WTC11 (cell line): ENCODE results near the gene TRPV2. TPM values are rescaled to one million over a fixed set of nuclear protein-coding genes. Genes with fewer than 3 reads are reported as not detected.

Experiments used
- ATAC-seq: fragments of 200-7000 bp; cut with Tn5 transposase; 2 replicates; pipeline ENCODE4 v1.10.0; 2021; ENCODE audit warnings: mild to moderate bottlenecking, moderate library complexity
- CTCF ChIA-PET: fragments of 300-600 bp; sonication (Branson Sonifier 250); formaldehyde crosslinking; loops from one replicate; lab custom pipeline; 2021; ENCODE audit warnings: antibody characterized with exemption; lab: Charles Lee
- POLR2A ChIA-PET: fragments of 350-600 bp; sonication (Branson Sonifier 250); formaldehyde crosslinking; loops from one replicate; lab custom pipeline; 2021; ENCODE audit warnings: antibody characterized with exemption; lab: Charles Lee
- DNase-seq: peaks from one replicate; pipeline ENCODE4 v3.0.0; 2021; ENCODE audit warnings: low spot score
- H3K27ac Mint-ChIP-seq: 2 replicates; pipeline ENCODE4 v1.8.0; 2021; ENCODE audit warnings: mixed read lengths
- H3K27me3 Mint-ChIP-seq: 2 replicates; pipeline ENCODE4 v1.8.0; 2021; ENCODE audit warnings: low read depth, mild to moderate bottlenecking, moderate library complexity, mixed read lengths
- H3K36me3 Mint-ChIP-seq: 2 replicates; pipeline ENCODE4 v1.8.0; 2021; ENCODE audit warnings: mixed read lengths
- H3K4me1 Mint-ChIP-seq: 2 replicates; pipeline ENCODE4 v1.8.0; 2022; ENCODE audit warnings: mixed read lengths
- H3K4me3 Mint-ChIP-seq: 2 replicates; pipeline ENCODE4 v1.8.0; 2021; ENCODE audit warnings: mild to moderate bottlenecking, moderate library complexity, mixed read lengths
- H3K9me3 Mint-ChIP-seq: 2 replicates; pipeline ENCODE4 v1.8.0; 2021; ENCODE audit warnings: mixed read lengths
- CREB1 ChIP-seq: sonication (generic); formaldehyde crosslinking; IDR thresholded peaks from 2 replicates; pipeline ENCODE4 v1.8.0; 2023; ENCODE audit warnings: mild to moderate bottlenecking, missing genetic modification reagents
- ETV6 ChIP-seq: sonication (generic); formaldehyde crosslinking; IDR thresholded peaks from 2 replicates; pipeline ENCODE4 v1.8.1; 2022; ENCODE audit warnings: mild to moderate bottlenecking, missing genetic modification reagents
- FOXJ3 ChIP-seq: sonication (generic); formaldehyde crosslinking; IDR thresholded peaks from 2 replicates; pipeline ENCODE4 v1.9.0; 2021; ENCODE audit warnings: missing genetic modification reagents, mild to moderate bottlenecking, borderline replicate concordance
- FOXP1 ChIP-seq: sonication (generic); formaldehyde crosslinking; IDR thresholded peaks from 2 replicates; pipeline ENCODE4 v1.8.0; 2022; ENCODE audit warnings: missing genetic modification reagents, mild to moderate bottlenecking, moderate library complexity, borderline replicate concordance
- GABPB1 ChIP-seq: sonication (generic); formaldehyde crosslinking; IDR thresholded peaks from 2 replicates; pipeline ENCODE4 v1.8.1; 2023; ENCODE audit warnings: mild to moderate bottlenecking, missing genetic modification reagents
- IRF2 ChIP-seq: sonication (generic); formaldehyde crosslinking; IDR thresholded peaks from 2 replicates; pipeline ENCODE4 v1.8.0; 2022; ENCODE audit warnings: low read depth, missing genetic modification reagents, borderline replicate concordance
- KAT7 ChIP-seq: sonication (generic); formaldehyde crosslinking; IDR thresholded peaks from 2 replicates; pipeline ENCODE4 v1.8.1; 2023; ENCODE audit warnings: missing genetic modification reagents, mild to moderate bottlenecking, borderline replicate concordance
- MYBL2 ChIP-seq: sonication (generic); formaldehyde crosslinking; IDR thresholded peaks from 2 replicates; pipeline ENCODE4 v1.8.1; 2023; ENCODE audit warnings: mild to moderate bottlenecking, moderate library complexity, missing genetic modification reagents
- NFE2L1 ChIP-seq: sonication (generic); formaldehyde crosslinking; IDR thresholded peaks from 2 replicates; pipeline ENCODE4 v1.8.1; 2023; ENCODE audit warnings: missing genetic modification reagents
- NFYB ChIP-seq: sonication (generic); formaldehyde crosslinking; conservative IDR thresholded peaks from 2 replicates; pipeline ENCODE4 v1.8.0; 2022; ENCODE audit warnings: low read depth, missing genetic modification reagents
- OVOL2 ChIP-seq: fragments of 250-450 bp; sonication (Bioruptor Pico); IDR thresholded peaks from 2 replicates; pipeline ENCODE4 v1.9.0; 2021; ENCODE audit warnings: mild to moderate bottlenecking, borderline replicate concordance
- PRRX2 ChIP-seq: fragments of 250-450 bp; sonication (Bioruptor Pico); IDR thresholded peaks from 2 replicates; pipeline ENCODE4 v1.8.0; 2021; ENCODE audit warnings: mild to moderate bottlenecking
- RORB ChIP-seq: fragments of 250-450 bp; sonication (Bioruptor Pico); IDR thresholded peaks from 2 replicates; pipeline ENCODE4 v1.9.0; 2021; ENCODE audit warnings: mild to moderate bottlenecking
- SMAD3 ChIP-seq: sonication (generic); formaldehyde crosslinking; IDR thresholded peaks from 2 replicates; pipeline ENCODE4 v1.8.0; 2022; ENCODE audit warnings: missing genetic modification reagents, mild to moderate bottlenecking, borderline replicate concordance
- SOX15 ChIP-seq: fragments of 250-450 bp; sonication (Bioruptor Pico); IDR thresholded peaks from 2 replicates; pipeline ENCODE4 v1.9.0; 2021; ENCODE audit warnings: mild to moderate bottlenecking
- TCF7 ChIP-seq: sonication (generic); formaldehyde crosslinking; IDR thresholded peaks from 2 replicates; pipeline ENCODE4 v1.8.0; 2022; ENCODE audit warnings: mild to moderate bottlenecking, low read depth, missing genetic modification reagents, moderate library complexity
- ZBTB21 ChIP-seq: sonication (generic); formaldehyde crosslinking; IDR thresholded peaks from 2 replicates; pipeline ENCODE4 v1.8.1; 2023; ENCODE audit warnings: mild to moderate bottlenecking, missing genetic modification reagents, borderline replicate concordance
- total RNA-seq: library from RNA; stranded (reverse); gene quantifications from 3 replicates; pipeline ENCODE4 v1.2.3, GENCODE V29; 2021
- TF ChIP-seq, protein P1 (sequence below): sonication (generic); formaldehyde crosslinking; conservative IDR thresholded peaks from 2 replicates; pipeline ENCODE4 v1.8.1; 2022; ENCODE audit warnings: mild to moderate bottlenecking, missing genetic modification reagents
- TF ChIP-seq, protein P2 (sequence below): sonication (generic); formaldehyde crosslinking; IDR thresholded peaks from 2 replicates; pipeline ENCODE4 v1.8.1; 2023; ENCODE audit warnings: mild to moderate bottlenecking, missing genetic modification reagents
- TF ChIP-seq, protein P3 (sequence below): fragments of 250-450 bp; sonication (Bioruptor Pico); conservative IDR thresholded peaks from 2 replicates; pipeline ENCODE4 v1.9.0; 2021; ENCODE audit warnings: mild to moderate bottlenecking
- TF ChIP-seq, protein P4 (sequence below): sonication (generic); formaldehyde crosslinking; IDR thresholded peaks from 2 replicates; pipeline ENCODE4 v1.8.1; 2023; ENCODE audit warnings: mild to moderate bottlenecking, moderate library complexity, missing genetic modification reagents
- TF ChIP-seq, protein P5 (sequence below): sonication (generic); formaldehyde crosslinking; IDR thresholded peaks from 2 replicates; pipeline ENCODE4 v1.8.0; 2022; ENCODE audit warnings: mild to moderate bottlenecking, missing genetic modification reagents
- TF ChIP-seq, protein P6 (sequence below): sonication (generic); formaldehyde crosslinking; IDR thresholded peaks from 2 replicates; pipeline ENCODE4 v1.8.1; 2023; ENCODE audit warnings: mild to moderate bottlenecking, missing genetic modification reagents
- TF ChIP-seq, protein P7 (sequence below): sonication (generic); formaldehyde crosslinking; IDR thresholded peaks from 2 replicates; pipeline ENCODE4 v1.8.0; 2023; ENCODE audit warnings: missing genetic modification reagents

Gene TRPV2
- total RNA-seq, 1 experiment from 2014 or later, result 3.5 TPM

DNA sequence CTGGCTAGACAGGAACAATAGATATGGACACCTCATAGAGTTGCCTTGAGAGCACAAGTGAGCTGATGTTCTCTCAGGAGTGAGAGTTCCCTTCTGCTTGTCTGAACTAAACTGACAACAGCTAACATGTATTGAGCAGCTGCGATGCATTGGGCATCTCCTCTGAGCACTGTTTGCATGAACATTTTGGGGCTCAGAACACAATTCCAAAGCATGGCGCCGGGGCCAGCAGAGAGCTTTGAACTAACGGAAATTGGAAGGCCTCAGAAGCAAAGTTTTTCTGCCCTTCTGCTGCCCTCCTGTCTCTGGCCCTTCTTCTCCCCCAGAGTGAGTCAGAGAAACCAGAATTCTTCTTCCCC lies 38.1 kb downstream of the TRPV2 start:
- Mint-ChIP-seq H3K27ac (peak overlapping the region; percentile 73), H3K4me1 (peaks cover 16% of the 10 kb centered on the region), H3K36me3 (peaks cover 19% of the 10 kb centered on the region), H3K27me3 (no peaks in the 10 kb centered on the region), H3K4me3 (no peak overlapping the region), H3K9me3 (no peaks in the 10 kb centered on the region)
- TF ChIP-seq, protein P1, sequence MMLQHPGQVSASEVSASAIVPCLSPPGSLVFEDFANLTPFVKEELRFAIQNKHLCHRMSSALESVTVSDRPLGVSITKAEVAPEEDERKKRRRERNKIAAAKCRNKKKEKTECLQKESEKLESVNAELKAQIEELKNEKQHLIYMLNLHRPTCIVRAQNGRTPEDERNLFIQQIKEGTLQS (CRISPR knock-in tag), result no peak
- TF ChIP-seq ZBTB21, result no peak
- TF ChIP-seq NFYB (CRISPR knock-in tag), result no peak
- no peak for TF ChIP-seq NFE2L1
- TF ChIP-seq SOX15 (CRISPR knock-in tag), result no peak
- TF ChIP-seq PRRX2 (CRISPR knock-in tag), result no peak
- no peak for TF ChIP-seq IRF2 (CRISPR knock-in tag)
- no peak for TF ChIP-seq KAT7
- no peak for TF ChIP-seq FOXJ3 (CRISPR knock-in tag)
- TF ChIP-seq, protein P2, sequence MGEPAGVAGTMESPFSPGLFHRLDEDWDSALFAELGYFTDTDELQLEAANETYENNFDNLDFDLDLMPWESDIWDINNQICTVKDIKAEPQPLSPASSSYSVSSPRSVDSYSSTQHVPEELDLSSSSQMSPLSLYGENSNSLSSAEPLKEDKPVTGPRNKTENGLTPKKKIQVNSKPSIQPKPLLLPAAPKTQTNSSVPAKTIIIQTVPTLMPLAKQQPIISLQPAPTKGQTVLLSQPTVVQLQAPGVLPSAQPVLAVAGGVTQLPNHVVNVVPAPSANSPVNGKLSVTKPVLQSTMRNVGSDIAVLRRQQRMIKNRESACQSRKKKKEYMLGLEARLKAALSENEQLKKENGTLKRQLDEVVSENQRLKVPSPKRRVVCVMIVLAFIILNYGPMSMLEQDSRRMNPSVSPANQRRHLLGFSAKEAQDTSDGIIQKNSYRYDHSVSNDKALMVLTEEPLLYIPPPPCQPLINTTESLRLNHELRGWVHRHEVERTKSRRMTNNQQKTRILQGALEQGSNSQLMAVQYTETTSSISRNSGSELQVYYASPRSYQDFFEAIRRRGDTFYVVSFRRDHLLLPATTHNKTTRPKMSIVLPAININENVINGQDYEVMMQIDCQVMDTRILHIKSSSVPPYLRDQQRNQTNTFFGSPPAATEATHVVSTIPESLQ (CRISPR knock-in tag), result no peak
- TF ChIP-seq, protein P3, sequence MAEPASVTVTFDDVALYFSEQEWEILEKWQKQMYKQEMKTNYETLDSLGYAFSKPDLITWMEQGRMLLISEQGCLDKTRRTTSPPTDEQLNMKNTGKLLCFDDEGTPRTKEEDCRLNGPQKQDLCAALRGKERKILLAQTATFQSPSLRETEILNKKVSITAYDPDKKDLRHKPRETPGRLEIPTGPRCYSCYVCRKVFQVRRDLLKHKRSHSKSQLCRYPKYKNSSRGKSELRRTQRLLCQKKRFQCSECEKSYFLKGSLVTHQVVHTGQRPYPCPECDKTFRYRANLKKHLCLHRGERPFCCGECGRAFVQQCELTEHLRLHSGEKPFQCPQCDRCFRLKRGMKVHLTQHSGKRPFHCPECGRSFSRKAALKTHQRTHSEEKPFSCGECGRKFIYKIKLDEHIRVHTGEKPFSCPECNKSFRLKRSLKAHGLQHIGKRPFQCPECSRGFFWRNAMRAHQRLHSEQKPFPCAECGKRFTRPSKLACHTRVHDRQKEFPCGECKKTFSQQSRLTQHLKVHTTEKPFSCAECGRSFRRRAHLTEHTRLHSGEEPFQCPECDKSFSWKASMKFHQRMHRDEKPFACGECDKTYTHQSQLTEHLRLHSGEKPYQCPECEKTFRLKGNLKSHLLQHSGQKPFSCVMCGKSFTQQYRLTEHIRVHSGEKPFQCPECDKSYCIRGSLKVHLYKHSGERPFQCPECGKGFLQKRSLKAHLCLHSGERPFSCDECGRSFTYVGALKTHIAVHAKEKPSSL (CRISPR knock-in tag), result no peak
- no peak for TF ChIP-seq GABPB1 (CRISPR knock-in tag)
- no peak for TF ChIP-seq SMAD3 (CRISPR knock-in tag)
- no peak for TF ChIP-seq MYBL2 (CRISPR knock-in tag)
- TF ChIP-seq, protein P4, sequence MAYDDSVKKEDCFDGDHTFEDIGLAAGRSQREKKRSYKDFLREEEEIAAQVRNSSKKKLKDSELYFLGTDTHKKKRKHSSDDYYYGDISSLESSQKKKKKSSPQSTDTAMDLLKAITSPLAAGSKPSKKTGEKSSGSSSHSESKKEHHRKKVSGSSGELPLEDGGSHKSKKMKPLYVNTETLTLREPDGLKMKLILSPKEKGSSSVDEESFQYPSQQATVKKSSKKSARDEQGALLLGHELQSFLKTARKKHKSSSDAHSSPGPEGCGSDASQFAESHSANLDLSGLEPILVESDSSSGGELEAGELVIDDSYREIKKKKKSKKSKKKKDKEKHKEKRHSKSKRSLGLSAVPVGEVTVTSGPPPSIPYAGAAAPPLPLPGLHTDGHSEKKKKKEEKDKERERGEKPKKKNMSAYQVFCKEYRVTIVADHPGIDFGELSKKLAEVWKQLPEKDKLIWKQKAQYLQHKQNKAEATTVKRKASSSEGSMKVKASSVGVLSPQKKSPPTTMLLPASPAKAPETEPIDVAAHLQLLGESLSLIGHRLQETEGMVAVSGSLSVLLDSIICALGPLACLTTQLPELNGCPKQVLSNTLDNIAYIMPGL (CRISPR knock-in tag), result no peak
- ATAC-seq, result no peak
- no peak for DNase-seq
- ChIA-PET CTCF (interaction anchor here (0.6 to 8.3 kb wide), 29 partner anchors 10 to 424 kb away, joined by 3 to 204 read pairs (median 6); partner anchors contain the start of genes CCDC144A, LRRC75A, TRPV2 and ZNF287), POLR2A (no interaction called here)

DNA sequence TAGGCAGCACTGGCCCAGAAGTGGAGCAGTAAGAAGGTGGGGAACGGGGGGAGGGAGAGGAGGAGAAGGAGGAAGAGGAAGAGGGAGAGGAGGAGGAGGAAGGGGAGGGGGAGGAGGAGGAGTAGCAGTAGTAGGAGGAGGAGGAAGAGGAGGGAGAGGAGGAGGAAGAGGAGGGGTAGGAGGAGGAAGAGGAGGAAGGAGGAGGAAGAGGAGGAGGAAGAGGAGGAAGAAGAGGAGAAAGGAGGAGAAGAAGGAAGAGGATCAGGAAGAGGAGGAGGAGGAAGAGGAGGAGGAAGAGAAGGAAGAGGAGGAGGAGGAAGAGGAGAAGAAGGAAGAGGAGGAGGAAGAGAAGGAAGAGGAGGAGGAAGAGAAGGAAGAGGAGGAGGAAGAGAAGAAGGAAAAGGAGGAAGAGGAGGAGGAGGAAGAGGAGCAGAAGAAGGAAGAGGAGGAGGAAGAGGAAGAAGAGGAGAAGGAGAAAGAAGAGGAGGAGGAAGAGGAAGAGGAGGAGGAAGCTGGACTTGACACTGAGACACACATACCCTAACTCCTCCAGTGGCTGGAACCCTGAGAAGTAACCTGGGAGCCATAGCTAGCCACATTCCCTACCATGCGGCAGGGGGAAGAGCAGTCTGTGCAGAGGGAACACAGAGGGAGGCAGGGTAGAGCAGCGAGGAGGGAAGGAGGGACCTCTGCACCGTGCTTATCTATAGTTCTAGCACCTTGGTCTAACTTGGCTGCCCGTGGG lies 40.8 kb downstream of the TRPV2 start:
- Mint-ChIP-seq H3K36me3 (peaks cover 10% of the 10 kb centered on the region), H3K27ac (no peak overlapping the region), H3K27me3 (no peaks in the 10 kb centered on the region; the same call in 1 of the 2 replicates), H3K9me3 (no peaks in the 10 kb centered on the region), H3K4me3 (no peak overlapping the region), H3K4me1 (peaks cover 37% of the 10 kb centered on the region)
- ATAC-seq (no peak), DNase-seq (no peak)
- POLR2A ChIA-PET, result no interaction called here
- CTCF ChIA-PET, result interaction anchor here (1.4 to 8.3 kb wide), 2 partner anchors 40 to 63 kb away, joined by 4 to 204 read pairs; no protein-coding TSS in a partner anchor
- TF ChIP-seq RORB (CRISPR knock-in tag) (no peak), CREB1 (no peak), FOXP1 (CRISPR knock-in tag) (no peak), TCF7 (CRISPR knock-in tag) (no peak), GABPB1 (CRISPR knock-in tag) (no peak), ETV6 (CRISPR knock-in tag) (no peak), OVOL2 (CRISPR knock-in tag) (no peak)
- TF ChIP-seq, protein P5, sequence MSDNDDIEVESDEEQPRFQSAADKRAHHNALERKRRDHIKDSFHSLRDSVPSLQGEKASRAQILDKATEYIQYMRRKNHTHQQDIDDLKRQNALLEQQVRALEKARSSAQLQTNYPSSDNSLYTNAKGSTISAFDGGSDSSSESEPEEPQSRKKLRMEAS (CRISPR knock-in tag), result no peak
- TF ChIP-seq, protein P6, sequence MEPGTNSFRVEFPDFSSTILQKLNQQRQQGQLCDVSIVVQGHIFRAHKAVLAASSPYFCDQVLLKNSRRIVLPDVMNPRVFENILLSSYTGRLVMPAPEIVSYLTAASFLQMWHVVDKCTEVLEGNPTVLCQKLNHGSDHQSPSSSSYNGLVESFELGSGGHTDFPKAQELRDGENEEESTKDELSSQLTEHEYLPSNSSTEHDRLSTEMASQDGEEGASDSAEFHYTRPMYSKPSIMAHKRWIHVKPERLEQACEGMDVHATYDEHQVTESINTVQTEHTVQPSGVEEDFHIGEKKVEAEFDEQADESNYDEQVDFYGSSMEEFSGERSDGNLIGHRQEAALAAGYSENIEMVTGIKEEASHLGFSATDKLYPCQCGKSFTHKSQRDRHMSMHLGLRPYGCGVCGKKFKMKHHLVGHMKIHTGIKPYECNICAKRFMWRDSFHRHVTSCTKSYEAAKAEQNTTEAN (CRISPR knock-in tag), result no peak
- TF ChIP-seq, protein P7, sequence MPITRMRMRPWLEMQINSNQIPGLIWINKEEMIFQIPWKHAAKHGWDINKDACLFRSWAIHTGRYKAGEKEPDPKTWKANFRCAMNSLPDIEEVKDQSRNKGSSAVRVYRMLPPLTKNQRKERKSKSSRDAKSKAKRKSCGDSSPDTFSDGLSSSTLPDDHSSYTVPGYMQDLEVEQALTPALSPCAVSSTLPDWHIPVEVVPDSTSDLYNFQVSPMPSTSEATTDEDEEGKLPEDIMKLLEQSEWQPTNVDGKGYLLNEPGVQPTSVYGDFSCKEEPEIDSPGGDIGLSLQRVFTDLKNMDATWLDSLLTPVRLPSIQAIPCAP, result no peak
- TF ChIP-seq, protein P3 (CRISPR knock-in tag), result no peak
